ENCODE measurements around the gene LRP8. TPM values are rescaled to one million over a fixed set of nuclear protein-coding genes. Genes with fewer than 3 reads are reported as not detected.
A peak's percentile ranks its signal among the peaks of the same experiment; 100 is the strongest.

The LRP8 gene
- total and polyA plus RNA-seq, 9 of the 15 experiments (the other 6 are each of a cell fraction or from before 2014, with no cell fraction given) = 7.1 to 56.1 (median 31.3) TPM

DNA sequence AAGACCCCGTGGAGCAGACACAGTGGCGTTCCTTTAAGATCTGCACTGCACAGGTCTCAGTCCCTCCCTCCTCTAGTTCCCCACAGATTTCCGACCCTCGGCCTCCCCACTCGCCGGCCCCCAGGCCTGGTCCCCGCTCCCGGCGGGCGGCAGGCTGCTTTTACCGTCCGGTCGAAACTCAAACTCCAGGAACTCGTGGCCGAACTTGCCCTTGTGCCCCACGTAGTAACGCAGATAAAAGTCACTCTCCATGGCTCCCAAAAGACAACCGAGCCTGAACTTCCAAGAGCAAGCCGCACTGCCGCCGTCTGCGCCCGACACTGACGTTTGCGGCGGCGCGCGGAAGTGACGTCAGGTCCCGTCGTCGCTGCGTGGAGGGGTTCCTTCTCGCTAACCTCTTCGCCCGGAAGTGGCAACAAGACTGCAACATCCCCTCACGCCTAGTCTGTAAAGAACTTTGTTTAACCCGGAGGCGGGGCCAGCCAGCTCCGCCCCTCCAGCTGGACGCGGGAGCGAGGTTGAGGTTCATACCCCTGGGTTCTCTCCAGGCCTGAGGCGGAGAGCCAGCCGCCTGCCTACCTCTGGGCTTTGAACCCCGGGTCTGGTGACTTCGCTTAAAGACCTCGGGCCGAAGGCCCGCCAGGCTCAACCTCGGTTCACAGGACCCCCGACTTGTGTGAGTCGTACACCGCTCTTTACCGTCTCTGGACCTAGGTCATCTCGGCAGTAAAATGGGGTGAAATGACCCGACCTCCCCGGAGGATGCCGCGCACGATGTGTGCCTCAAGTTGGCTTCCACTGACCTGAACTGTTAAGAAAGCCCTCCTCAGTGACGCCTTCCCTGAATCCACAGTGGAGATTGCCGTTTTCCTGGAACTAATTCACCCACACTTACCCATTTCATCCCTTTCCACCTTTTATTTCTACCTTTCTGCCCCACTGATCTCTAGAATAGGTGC, 89.4 kb downstream of the LRP8 start, which contains the start of gene MAGOH (continued):
- TF ChIP-seq GATAD2A (IDR thresholded peaks at IDR 0.05) (no peak), NFIX (CRISPR knock-in tag; IDR thresholded peaks at IDR 0.05; ENCODE audit: low read depth) (no peak), HOXB6 (CRISPR knock-in tag; IDR thresholded peaks at IDR 0.05; ENCODE audit: borderline replicate concordance) (no peak), BRCA1 (IDR thresholded peaks at IDR 0.05) (no peak), BRCA1 (CRISPR knock-in tag; IDR thresholded peaks at IDR 0.05) (no peak), POLR2B (IDR thresholded peaks at IDR 0.05; ENCODE audit: low read depth, partially characterized antibody) (peak; percentile 76), ZNF699 (CRISPR knock-in tag; IDR thresholded peaks at IDR 0.05; ENCODE audit: insufficient replicate concordance) (no peak), CBX8 (IDR thresholded peaks at IDR 0.05; ENCODE audit: borderline replicate concordance, extremely low read depth, low read depth, low read length, poor library complexity, severe bottlenecking) (no peak), EP400 (IDR thresholded peaks at IDR 0.05) (peak; percentile 96), NCOA4 (IDR thresholded peaks at IDR 0.05; ENCODE audit: partially characterized antibody) (no peak), MTA2 (IDR thresholded peaks at IDR 0.05; ENCODE audit: low read depth) (no peak), HMGN3 (IDR thresholded peaks at IDR 0.05; ENCODE audit: borderline replicate concordance, extremely low read depth, insufficient read length, low read depth, low read length) (peak; percentile 87), SRSF3 (IDR thresholded peaks at IDR 0.05; ENCODE audit: insufficient read depth, low read length) (no peak), YBX1 (IDR thresholded peaks at IDR 0.05) (no peak), SUPT5H (IDR thresholded peaks at IDR 0.05) (peak; percentile 90), DMBX1 (CRISPR knock-in tag; IDR thresholded peaks at IDR 0.05; ENCODE audit: borderline replicate concordance) (peak; percentile 36; the same call in 1 of the 2 replicates), SAP30 (IDR thresholded peaks at IDR 0.05; ENCODE audit: borderline replicate concordance, insufficient read depth, low read depth, low read length, poor library complexity, severe bottlenecking) (peak; percentile 93), POLR2G (IDR thresholded peaks at IDR 0.05; ENCODE audit: low read depth, low read length) (peak; percentile 95)
- TF ChIP-seq, protein P1, sequence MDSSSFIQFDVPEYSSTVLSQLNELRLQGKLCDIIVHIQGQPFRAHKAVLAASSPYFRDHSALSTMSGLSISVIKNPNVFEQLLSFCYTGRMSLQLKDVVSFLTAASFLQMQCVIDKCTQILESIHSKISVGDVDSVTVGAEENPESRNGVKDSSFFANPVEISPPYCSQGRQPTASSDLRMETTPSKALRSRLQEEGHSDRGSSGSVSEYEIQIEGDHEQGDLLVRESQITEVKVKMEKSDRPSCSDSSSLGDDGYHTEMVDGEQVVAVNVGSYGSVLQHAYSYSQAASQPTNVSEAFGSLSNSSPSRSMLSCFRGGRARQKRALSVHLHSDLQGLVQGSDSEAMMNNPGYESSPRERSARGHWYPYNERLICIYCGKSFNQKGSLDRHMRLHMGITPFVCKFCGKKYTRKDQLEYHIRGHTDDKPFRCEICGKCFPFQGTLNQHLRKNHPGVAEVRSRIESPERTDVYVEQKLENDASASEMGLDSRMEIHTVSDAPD (CRISPR knock-in tag; IDR thresholded peaks at IDR 0.05) = no peak
- TF ChIP-seq, protein P2, sequence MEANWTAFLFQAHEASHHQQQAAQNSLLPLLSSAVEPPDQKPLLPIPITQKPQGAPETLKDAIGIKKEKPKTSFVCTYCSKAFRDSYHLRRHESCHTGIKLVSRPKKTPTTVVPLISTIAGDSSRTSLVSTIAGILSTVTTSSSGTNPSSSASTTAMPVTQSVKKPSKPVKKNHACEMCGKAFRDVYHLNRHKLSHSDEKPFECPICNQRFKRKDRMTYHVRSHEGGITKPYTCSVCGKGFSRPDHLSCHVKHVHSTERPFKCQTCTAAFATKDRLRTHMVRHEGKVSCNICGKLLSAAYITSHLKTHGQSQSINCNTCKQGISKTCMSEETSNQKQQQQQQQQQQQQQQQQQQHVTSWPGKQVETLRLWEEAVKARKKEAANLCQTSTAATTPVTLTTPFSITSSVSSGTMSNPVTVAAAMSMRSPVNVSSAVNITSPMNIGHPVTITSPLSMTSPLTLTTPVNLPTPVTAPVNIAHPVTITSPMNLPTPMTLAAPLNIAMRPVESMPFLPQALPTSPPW (CRISPR knock-in tag; IDR thresholded peaks at IDR 0.05) = peak; percentile 77
- TF ChIP-seq, protein P3, sequence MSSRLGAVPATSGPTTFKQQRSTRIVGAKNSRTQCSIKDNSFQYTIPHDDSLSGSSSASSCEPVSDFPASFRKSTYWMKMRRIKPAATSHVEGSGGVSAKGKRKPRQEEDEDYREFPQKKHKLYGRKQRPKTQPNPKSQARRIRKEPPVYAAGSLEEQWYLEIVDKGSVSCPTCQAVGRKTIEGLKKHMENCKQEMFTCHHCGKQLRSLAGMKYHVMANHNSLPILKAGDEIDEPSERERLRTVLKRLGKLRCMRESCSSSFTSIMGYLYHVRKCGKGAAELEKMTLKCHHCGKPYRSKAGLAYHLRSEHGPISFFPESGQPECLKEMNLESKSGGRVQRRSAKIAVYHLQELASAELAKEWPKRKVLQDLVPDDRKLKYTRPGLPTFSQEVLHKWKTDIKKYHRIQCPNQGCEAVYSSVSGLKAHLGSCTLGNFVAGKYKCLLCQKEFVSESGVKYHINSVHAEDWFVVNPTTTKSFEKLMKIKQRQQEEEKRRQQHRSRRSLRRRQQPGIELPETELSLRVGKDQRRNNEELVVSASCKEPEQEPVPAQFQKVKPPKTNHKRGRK (tag; IDR thresholded peaks at IDR 0.05) = 0 out of 2 replicates have a peak, but pooled peaks have one; percentile 22

Measured in K562 (cell line).